Measurements from ENCODE around the gene PRRC2C. TPM values are rescaled to one million over a fixed set of nuclear protein-coding genes. Genes with fewer than 3 reads are reported as not detected.
A peak's percentile ranks its signal among the peaks of the same experiment; 100 is the strongest.

PRRC2C gene
- polyA plus RNA-seq (2011; rRNA removed) (96.3 and 139 TPM in 2 replicates), polyA plus RNA-seq (2017; fragmentation: RNase III; extraction: RNeasy Plus Mini Kit Qiagen cat#74134 plus additional on column Dnase treatment) (50.3 to 61.6 TPM (median 55.4 TPM) in 3 replicates), polyA minus RNA-seq (2011; rRNA and poly(A)+ RNA removed) (154 and 163 TPM in 2 replicates)
- 24.3 and 30.1 TPM in 2 replicates for polyA plus RNA-seq (2012; cell fraction: cytosol; rRNA removed)
- polyA plus RNA-seq (2012; cell fraction: nucleus; rRNA removed), result 52.6 and 74.8 TPM in 2 replicates

- H3K4me1 ChIP-seq, result peaks cover 25% of the 10 kb centered on the region
- CTCF ChIA-PET, result interaction anchor here (0.6 to 2.3 kb wide), 35 partner anchors 9 to 259 kb away, joined by 3 to 14 read pairs (median 4); no protein-coding TSS in a partner anchor
- FAIRE-seq (peak; percentile 96), ATAC-seq (peak; percentile 97 to 98), DNase-seq (ENCODE audit: low read depth in 1 of 2, low spot score in 1 of 2) (peak; percentile 79 to 98)
- WGBS (ENCODE audit: missing lambda C conversion rate), result 1% methylated on average over 44 of the region's 50 CpGs
- peak within 1 kb of the TSS; percentile 89 for H3K4me2 ChIP-seq
- POLR2A ChIA-PET, result interaction anchor here (1.1 to 2.0 kb wide), 6 partner anchors 10 to 172 kb away, joined by 3 to 7 read pairs (median 4); partner anchors contain the start of gene FMO4
- peak within 1 kb of the TSS; percentile 79 for H3K4me3 ChIP-seq
- no peaks in the 10 kb centered on the region for H3K9me3 ChIP-seq
- H3K27ac ChIP-seq, result peak within 1 kb of the TSS; percentile 92 to 98
- TF ChIP-seq PHF8 (IDR thresholded peaks at IDR 0.05; ENCODE audit: borderline replicate concordance, low read depth) (peak; percentile 87), FOXS1 (CRISPR knock-in tag; IDR thresholded peaks at IDR 0.05) (no peak), CHD2 (IDR thresholded peaks at IDR 0.05; ENCODE audit: low read length, partially characterized antibody) (no peak), BHLHE40 (IDR thresholded peaks at IDR 0.05; ENCODE audit: low read depth, low read length) (peak; percentile 89), RCOR1 (IDR thresholded peaks at IDR 0.05; ENCODE audit: low read depth, low read length) (no peak), CBX8 (IDR thresholded peaks at IDR 0.05) (no peak), ATOH8 (CRISPR knock-in tag; IDR thresholded peaks at IDR 0.05; ENCODE audit: low read depth) (no peak), EHMT2 (IDR thresholded peaks at IDR 0.05; ENCODE audit: low read depth) (no peak), MYC (IDR thresholded peaks at IDR 0.05; ENCODE audit: borderline replicate concordance, low read length) (no peak), FOSB (CRISPR knock-in tag; IDR thresholded peaks at IDR 0.05) (no peak), FOSL2 (IDR thresholded peaks at IDR 0.05) (no peak), FOSL2 (CRISPR knock-in tag; IDR thresholded peaks at IDR 0.05) (0 out of 2 replicates have a peak, but pooled peaks have one; percentile 6), MAFK (IDR thresholded peaks at IDR 0.05; ENCODE audit: partially characterized antibody) (no peak), JUN (IDR thresholded peaks at IDR 0.05) (peak; percentile 79 to 80; a peak in 3 of 5 replicates), POLR2AphosphoS2 (conservative IDR thresholded peaks at IDR 0.05; ENCODE audit: low read length) (no peak), HEYL (CRISPR knock-in tag; IDR thresholded peaks at IDR 0.05) (no peak), ZNF302 (CRISPR knock-in tag; IDR thresholded peaks at IDR 0.05) (no peak), MAZ (IDR thresholded peaks at IDR 0.05; ENCODE audit: borderline replicate concordance, low read depth, low read length) (0 out of 2 replicates have a peak, but pooled peaks have one; percentile 14), CHD4 (IDR thresholded peaks at IDR 0.05; ENCODE audit: borderline replicate concordance) (no peak), TP53 (CRISPR knock-in tag; IDR thresholded peaks at IDR 0.05) (no peak), MAX (IDR thresholded peaks at IDR 0.05) (peak; percentile 65; the same call in 1 of the 2 replicates), POLR2A (IDR thresholded peaks at IDR 0.05; ENCODE audit: low read length) (peak; percentile 71), ZC3H11A (IDR thresholded peaks at IDR 0.05) (no peak), USF2 (IDR thresholded peaks at IDR 0.05) (peak; percentile 97), CBX2 (IDR thresholded peaks at IDR 0.05; ENCODE audit: borderline replicate concordance, low read depth) (no peak), E2F6 (IDR thresholded peaks at IDR 0.05; ENCODE audit: borderline replicate concordance, low read depth) (peak; percentile 45; the same call in 1 of the 2 replicates), CTCF (IDR thresholded peaks at IDR 0.05) (peak; percentile 64; the same call in 2 of the 3 replicates), HMGXB4 (CRISPR knock-in tag; IDR thresholded peaks at IDR 0.05; ENCODE audit: borderline replicate concordance) (no peak), SMC3 (IDR thresholded peaks at IDR 0.05) (peak; percentile 53), REST (IDR thresholded peaks at IDR 0.05) (no peak)
Measured at GRCh38 chr1:171485375-171486047, at the start of gene PRRC2C. TSS of gene PRRC2C (plus strand) at chr1:171485530. CDS start at chr1:171512089, 26,559 bp downstream.

Data from A549 (cell line).